Activated CD4-positive, alpha-beta T cell treated with anti-CD3 and anti-CD28 coated beads, Interleukin-2, amount 10 ng/mL, durations not matched to agents 24 days and 14 days (primary cell): Measurements from ENCODE around the gene SRGAP1. TPM values are rescaled to one million over a fixed set of nuclear protein-coding genes. Genes with fewer than 3 reads are reported as not detected.
"Not testable (repeated sequence)": the region's sequence is repeated elsewhere in the genome, so short reads cannot be mapped to it uniquely, and the experiment has no call there.

Experiments
- DNase-seq: peaks from one replicate; pipeline ENCODE4 v3.0.0; 2022
- H3K27ac Mint-ChIP-seq: one replicate; pipeline ENCODE4 v1.8.0; 2022; ENCODE audit warnings: mild to moderate bottlenecking, mixed read lengths
- H3K27me3 Mint-ChIP-seq: one replicate; pipeline ENCODE4 v1.8.0; 2022; ENCODE audit warnings: mixed read lengths
- H3K36me3 Mint-ChIP-seq: one replicate; pipeline ENCODE4 v1.8.0; 2022; ENCODE audit warnings: low read depth, mild to moderate bottlenecking, mixed read lengths
- H3K4me1 Mint-ChIP-seq: one replicate; pipeline ENCODE4 v1.8.0; 2021; ENCODE audit warnings: mixed read lengths
- H3K4me3 Mint-ChIP-seq: one replicate; pipeline ENCODE4 v1.8.0; 2022; ENCODE audit warnings: mild to moderate bottlenecking, moderate library complexity, mixed read lengths
- H3K9me3 Mint-ChIP-seq: one replicate; pipeline ENCODE4 v1.8.0; 2021; ENCODE audit warnings: mixed read lengths
- intact Hi-C: fragments of 100-400 bp; cut with micrococcal nuclease; formaldehyde crosslinking; loops from one replicate; pipeline ENCODE4 v1.15.1; 2023
- total RNA-seq: library from RNA; stranded (reverse); gene quantifications from 2 replicates; pipeline ENCODE4 v1.2.3, GENCODE V29; 2022

Gene SRGAP1
- total RNA-seq, 1 donor from 2014 or later: 0.16 TPM

DNA sequence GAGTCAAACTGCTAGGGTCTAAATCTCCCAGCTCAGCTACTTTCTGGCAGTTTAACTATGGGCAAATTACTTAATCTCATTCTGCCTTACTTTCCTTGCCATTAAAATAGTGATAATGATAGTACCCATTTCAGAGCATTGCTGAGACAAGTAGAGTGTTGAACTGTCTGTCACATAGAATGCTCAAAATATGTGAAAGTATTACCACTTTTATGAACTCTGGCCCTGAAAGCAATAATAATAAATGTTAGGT, 19.9 kb downstream of the SRGAP1 start:
- no peaks in the 10 kb centered on the region for H3K9me3 Mint-ChIP-seq

DNA sequence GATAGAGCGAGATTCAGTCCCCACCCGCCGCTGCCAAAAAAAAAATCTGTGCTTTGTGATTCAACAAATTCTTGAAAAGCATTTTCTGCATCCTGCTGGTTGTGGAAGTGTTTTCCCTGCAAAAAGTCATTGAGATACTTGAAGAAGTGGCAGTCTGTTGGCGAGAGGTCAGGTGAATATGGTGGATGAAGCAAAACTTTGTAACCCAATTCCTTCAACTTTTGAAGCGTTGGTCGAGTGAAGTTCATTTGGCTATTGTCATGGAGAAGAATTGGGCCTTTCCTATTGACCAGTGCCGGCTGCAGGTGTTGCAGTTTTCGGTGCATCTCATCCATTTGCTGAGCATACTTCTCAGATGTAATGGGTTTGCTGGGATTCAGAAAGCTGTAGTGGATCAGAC, 20.9 kb downstream of the SRGAP1 start:
- Mint-ChIP-seq H3K4me1 (no peaks in the 10 kb centered on the region), H3K9me3 (no peaks in the 10 kb centered on the region), H3K27ac (no peak overlapping the region), H3K4me3 (no peak overlapping the region), H3K27me3 (peaks cover 3% of the 10 kb centered on the region), H3K36me3 (no peaks in the 10 kb centered on the region)
- no peak for DNase-seq
- intact Hi-C loops: no loop called here

More for the DNA sequence above, 19.9 kb downstream of the SRGAP1 start:
- intact Hi-C loops: no loop called here
- no peak for DNase-seq
- H3K4me3 Mint-ChIP-seq: no peak overlapping the region
- H3K27me3 Mint-ChIP-seq: peaks cover 2% of the 10 kb centered on the region
- no peak overlapping the region for H3K27ac Mint-ChIP-seq
- H3K4me1 Mint-ChIP-seq: no peaks in the 10 kb centered on the region
- H3K36me3 Mint-ChIP-seq: no peaks in the 10 kb centered on the region

DNA sequence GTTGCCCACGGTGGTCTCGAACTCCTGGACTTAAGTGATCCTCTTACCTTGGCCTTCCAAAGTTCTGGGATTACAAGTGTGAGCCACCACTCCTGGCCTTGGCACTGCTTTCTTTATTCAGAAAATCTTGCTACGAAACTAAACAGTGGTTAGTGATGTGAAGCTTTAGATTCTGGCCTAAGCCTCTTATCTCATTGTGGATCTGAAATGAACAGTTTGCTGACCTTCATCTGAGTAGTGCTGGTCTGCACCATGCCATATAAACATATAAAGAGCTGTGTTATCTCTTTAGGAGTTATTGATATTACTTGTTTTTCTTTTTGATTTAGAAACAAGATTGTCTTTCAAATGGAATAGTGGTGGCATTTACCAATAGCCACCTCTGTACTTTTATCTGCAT, 22.6 kb downstream of the SRGAP1 start:
- H3K27me3 Mint-ChIP-seq: peaks cover 8% of the 10 kb centered on the region
- no peaks in the 10 kb centered on the region for H3K4me1 Mint-ChIP-seq

DNA sequence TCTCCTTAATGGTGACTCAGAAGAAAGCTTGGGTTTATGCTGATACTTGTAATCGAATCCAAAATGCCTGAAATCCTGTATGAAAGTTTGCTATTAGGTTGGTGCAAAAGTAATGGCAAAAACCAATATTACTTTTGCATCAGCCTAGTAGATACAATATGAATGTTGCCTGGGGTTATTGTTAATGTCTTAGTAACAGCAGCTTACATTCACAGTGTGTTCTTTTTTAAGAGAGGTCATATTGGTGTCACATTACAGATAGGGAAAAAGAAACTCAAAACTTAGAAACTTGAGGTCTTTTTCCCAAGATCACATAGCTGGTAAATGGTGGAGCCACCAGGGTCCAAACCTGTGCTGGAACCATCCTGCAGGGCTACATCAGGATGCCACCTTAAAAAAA, 25.2 kb downstream of the SRGAP1 start:
- no peaks in the 10 kb centered on the region for H3K4me1 Mint-ChIP-seq
- no peak for DNase-seq
- intact Hi-C loops: no loop called here
- H3K27me3 Mint-ChIP-seq: peaks cover 11% of the 10 kb centered on the region
- H3K27ac Mint-ChIP-seq: no peak overlapping the region
- H3K4me3 Mint-ChIP-seq: no peak overlapping the region
- no peaks in the 10 kb centered on the region for H3K9me3 Mint-ChIP-seq
- H3K36me3 Mint-ChIP-seq: no peaks in the 10 kb centered on the region

More for the DNA sequence above, 22.6 kb downstream of the SRGAP1 start:
- Mint-ChIP-seq H3K9me3 (no peaks in the 10 kb centered on the region), H3K4me3 (no peak overlapping the region), H3K36me3 (no peaks in the 10 kb centered on the region), H3K27ac (no peak overlapping the region)
- intact Hi-C loops: no loop called here
- DNase-seq: no peak

DNA sequence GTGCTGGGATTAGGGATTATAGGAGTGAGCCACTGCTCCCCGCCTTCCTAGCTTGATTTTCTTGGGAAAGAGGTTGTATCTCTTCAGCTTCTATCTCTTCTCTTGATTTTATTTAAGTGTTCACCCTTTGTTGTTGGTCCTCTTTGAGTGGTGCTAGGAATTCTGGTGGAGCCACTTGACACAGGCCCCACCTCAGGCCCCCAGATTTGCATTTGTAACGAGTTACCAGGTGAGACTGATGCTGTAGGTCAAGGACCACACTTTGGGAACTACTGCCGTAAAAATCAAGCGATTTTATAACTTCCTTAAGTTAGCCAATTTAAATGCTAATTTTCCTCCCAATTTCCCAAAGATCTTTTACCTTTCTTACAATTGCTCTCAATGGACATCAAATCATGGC, 26.3 kb downstream of the SRGAP1 start:
- H3K36me3 Mint-ChIP-seq: no peaks in the 10 kb centered on the region
- no peaks in the 10 kb centered on the region for H3K9me3 Mint-ChIP-seq
- intact Hi-C loops: no loop called here
- no peak overlapping the region for H3K27ac Mint-ChIP-seq
- no peak for DNase-seq
- no peak overlapping the region for H3K4me3 Mint-ChIP-seq
- no peaks in the 10 kb centered on the region for H3K4me1 Mint-ChIP-seq
- H3K27me3 Mint-ChIP-seq: peaks cover 11% of the 10 kb centered on the region

DNA sequence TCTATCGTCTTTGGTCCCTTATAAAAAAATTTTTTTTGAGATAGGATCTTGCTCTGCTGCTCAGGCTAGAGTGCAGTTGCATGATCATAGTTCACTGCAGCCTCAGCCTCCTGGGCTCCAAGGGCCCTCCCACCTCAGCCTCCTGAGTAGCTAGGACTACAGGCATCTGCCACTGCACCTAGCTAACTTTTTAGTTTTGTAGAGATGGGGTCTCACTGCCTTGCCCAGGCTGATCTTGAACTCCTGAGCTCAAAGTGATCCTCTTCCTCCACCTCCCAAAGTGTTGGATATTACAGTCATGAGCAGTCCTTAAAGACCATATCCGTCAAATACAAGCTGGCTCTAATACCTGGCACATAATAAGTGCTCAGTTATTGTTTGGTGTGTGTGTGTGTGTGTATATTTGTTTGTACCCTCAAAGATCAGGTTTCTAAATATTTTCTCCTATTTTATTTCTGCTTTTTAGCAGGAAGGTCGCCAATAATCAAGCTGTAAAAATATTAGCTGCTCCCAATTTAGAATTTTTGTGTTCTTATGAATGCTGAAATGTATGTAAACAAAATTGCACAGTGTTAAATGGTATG, 30.5 kb downstream of the SRGAP1 start:
- no peaks in the 10 kb centered on the region for H3K9me3 Mint-ChIP-seq
- intact Hi-C loops: no loop called here
- no peak overlapping the region for H3K4me3 Mint-ChIP-seq
- H3K27me3 Mint-ChIP-seq: peaks cover 14% of the 10 kb centered on the region
- no peak for DNase-seq
- no peak overlapping the region for H3K27ac Mint-ChIP-seq
- H3K4me1 Mint-ChIP-seq: no peaks in the 10 kb centered on the region
- H3K36me3 Mint-ChIP-seq: no peaks in the 10 kb centered on the region

DNA sequence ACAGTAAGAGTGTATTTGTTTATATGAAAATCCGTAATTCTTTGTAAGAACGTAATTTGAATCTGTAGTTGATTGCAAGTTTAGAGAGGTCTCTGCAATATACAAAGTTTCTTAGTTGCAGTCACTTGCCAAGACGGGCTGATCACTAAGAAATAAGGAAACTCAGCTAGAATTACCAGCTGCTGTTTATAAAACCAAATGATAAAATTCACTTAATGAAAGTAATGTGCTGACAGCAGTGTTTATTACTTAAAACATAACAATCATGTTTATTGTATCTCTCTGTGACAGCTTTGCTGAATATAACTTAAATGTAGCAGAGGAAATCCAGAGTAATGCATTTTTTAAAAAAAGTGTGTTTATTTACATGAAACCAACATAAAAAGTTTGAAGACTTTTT, 31.2 kb downstream of the SRGAP1 start:
- Mint-ChIP-seq H3K9me3 (no peaks in the 10 kb centered on the region), H3K36me3 (no peaks in the 10 kb centered on the region), H3K4me1 (no peaks in the 10 kb centered on the region), H3K4me3 (no peak overlapping the region), H3K27me3 (peaks cover 10% of the 10 kb centered on the region), H3K27ac (no peak overlapping the region)
- DNase-seq: no peak
- intact Hi-C loops: no loop called here

DNA sequence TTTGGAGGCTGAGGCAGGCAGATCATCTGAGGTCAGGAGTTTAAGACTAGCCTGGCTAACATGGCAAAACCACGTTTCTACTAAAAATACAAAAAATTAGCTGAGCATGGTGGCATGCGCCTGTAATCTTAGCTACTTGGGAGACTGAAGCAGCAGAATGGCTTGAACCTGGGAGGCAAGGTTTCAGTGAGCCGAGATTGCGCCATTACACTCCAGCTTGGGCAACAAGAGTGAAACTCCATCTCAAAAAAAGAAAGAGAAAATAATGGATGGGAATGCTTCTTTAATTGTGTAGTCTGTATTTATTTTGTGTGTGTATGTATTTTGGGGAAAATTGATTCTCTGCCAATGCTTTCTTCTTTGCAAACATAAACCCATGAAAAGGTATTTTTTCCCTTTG, 32.5 kb downstream of the SRGAP1 start:
- Mint-ChIP-seq H3K27ac (no peak overlapping the region), H3K9me3 (no peaks in the 10 kb centered on the region), H3K4me3 (no peak overlapping the region), H3K4me1 (no peaks in the 10 kb centered on the region), H3K27me3 (peaks cover 7% of the 10 kb centered on the region), H3K36me3 (no peaks in the 10 kb centered on the region)
- no peak for DNase-seq
- intact Hi-C loops: no loop called here

DNA sequence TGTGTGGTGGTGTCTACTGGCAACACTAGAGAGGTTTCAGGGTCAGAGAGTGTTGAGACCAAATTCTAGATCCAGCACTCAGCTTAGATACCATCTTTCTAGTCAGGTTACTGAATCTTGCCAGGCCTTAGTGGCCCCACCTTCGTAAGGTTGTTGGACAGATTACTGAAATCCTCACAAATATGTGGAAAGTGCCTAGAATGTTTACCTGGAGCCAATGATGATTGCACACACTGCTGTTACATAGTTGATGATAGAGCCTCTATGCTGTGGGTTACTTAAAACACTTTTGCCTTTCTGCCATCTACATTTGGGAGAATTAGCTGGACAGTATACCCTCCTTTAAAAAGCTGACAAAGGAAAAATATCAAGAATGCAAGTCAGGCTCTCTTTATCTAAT, 33.2 kb downstream of the SRGAP1 start:
- Mint-ChIP-seq H3K27ac (no peak overlapping the region), H3K4me3 (no peak overlapping the region), H3K27me3 (peaks cover 5% of the 10 kb centered on the region), H3K9me3 (no peaks in the 10 kb centered on the region), H3K4me1 (no peaks in the 10 kb centered on the region), H3K36me3 (no peaks in the 10 kb centered on the region)
- DNase-seq: no peak
- intact Hi-C loops: no loop called here

DNA sequence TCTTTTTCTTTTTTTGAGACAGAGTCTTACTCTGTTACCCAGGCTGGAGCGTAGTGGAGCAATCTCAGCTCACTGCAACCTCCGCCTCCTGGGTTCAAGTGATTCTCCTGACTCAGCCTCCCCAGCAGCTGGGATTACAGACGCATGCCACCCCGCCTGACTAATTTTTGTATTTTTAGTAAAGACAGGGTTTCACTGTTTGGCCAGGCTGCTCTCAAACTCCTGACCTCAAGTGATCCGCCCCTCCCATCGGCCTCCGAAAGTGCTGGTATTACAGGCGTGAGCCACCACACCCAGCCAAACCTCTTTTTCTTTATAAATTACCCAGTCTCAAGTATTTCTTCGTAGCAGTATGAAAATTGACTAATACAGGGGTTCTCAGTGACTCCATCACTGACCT, 35.7 kb downstream of the SRGAP1 start:
- H3K27ac Mint-ChIP-seq, H3K4me1 Mint-ChIP-seq, H3K27me3 Mint-ChIP-seq, H3K9me3 Mint-ChIP-seq, H3K4me3 Mint-ChIP-seq, H3K36me3 Mint-ChIP-seq, intact Hi-C loops, DNase-seq: not testable (repeated sequence)

DNA sequence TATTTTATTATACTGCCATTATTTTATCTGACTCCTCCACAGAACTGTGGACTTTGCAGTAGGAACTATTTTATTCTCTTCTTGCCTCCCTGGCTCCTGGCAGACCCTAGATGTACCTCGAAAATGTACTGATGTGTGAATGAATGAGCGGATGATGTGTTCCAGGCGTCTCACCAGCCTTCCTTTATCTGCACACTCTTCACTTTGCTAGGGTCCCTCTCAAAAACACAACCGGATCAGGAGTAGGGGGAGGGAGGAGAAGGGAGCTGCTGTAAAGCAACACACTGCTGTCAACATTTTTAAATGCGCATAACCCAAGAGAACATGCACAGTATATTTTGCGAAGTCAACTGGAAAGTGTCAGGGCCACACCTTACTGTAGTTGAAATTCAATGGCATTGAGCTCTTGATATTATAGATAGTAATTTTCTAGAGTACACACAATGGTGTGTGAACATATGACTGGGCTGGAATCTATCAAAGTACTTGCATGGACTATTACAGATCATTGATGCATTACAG, 36.3 kb downstream of the SRGAP1 start:
- Mint-ChIP-seq H3K9me3 (no peaks in the 10 kb centered on the region), H3K36me3 (no peaks in the 10 kb centered on the region), H3K4me1 (no peaks in the 10 kb centered on the region), H3K27ac (no peak overlapping the region), H3K4me3 (no peak overlapping the region), H3K27me3 (peaks cover 3% of the 10 kb centered on the region)
- no peak for DNase-seq
- intact Hi-C loops: no loop called here

DNA sequence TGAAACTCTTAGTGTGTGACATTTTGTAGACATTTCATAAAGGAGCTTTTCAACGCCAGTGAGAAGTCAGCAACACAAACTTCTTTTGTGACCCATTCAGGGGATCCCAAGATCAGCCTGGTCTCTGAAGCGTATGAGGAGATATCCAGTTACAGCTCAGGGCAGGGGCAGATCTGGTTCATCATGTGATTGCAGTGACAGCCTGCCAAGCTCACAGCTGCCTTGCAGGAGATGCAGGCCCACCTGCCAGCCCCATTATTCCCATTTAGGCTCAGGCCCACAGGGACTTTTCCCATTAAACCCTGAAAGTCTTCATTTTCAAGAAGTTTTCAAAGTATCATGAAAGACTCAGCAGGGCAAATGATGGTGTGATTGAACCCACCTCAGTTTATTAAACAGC, 38.3 kb downstream of the SRGAP1 start:
- H3K27ac Mint-ChIP-seq: no peak overlapping the region
- no peaks in the 10 kb centered on the region for H3K9me3 Mint-ChIP-seq
- DNase-seq: no peak
- no peak overlapping the region for H3K4me3 Mint-ChIP-seq
- no peaks in the 10 kb centered on the region for H3K4me1 Mint-ChIP-seq
- intact Hi-C loops: no loop called here
- H3K27me3 Mint-ChIP-seq: no peaks in the 10 kb centered on the region
- H3K36me3 Mint-ChIP-seq: no peaks in the 10 kb centered on the region

DNA sequence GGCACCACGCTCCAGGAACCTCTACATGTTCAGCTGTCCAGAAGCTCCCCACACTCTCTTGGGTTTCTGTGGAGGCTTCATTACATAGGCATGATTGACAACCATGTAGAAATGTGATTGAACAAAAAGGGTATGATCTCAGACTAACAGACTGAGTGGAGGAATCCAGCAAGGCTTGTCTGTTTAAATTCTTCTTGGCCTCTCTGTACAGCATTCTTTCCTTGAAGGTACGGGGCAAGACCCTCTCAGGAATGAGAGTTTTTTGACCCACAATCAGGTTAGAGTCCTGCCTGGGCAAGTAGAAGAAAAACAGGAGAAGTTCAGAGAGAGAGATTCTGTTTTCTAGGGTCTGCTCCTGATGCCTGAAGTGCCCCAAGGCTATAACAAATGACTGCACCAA, 40.9 kb downstream of the SRGAP1 start:
- DNase-seq: no peak
- Mint-ChIP-seq H3K9me3 (no peaks in the 10 kb centered on the region), H3K27me3 (no peaks in the 10 kb centered on the region), H3K4me3 (no peak overlapping the region), H3K4me1 (no peaks in the 10 kb centered on the region), H3K27ac (no peak overlapping the region), H3K36me3 (no peaks in the 10 kb centered on the region)
- intact Hi-C loops: no loop called here

DNA sequence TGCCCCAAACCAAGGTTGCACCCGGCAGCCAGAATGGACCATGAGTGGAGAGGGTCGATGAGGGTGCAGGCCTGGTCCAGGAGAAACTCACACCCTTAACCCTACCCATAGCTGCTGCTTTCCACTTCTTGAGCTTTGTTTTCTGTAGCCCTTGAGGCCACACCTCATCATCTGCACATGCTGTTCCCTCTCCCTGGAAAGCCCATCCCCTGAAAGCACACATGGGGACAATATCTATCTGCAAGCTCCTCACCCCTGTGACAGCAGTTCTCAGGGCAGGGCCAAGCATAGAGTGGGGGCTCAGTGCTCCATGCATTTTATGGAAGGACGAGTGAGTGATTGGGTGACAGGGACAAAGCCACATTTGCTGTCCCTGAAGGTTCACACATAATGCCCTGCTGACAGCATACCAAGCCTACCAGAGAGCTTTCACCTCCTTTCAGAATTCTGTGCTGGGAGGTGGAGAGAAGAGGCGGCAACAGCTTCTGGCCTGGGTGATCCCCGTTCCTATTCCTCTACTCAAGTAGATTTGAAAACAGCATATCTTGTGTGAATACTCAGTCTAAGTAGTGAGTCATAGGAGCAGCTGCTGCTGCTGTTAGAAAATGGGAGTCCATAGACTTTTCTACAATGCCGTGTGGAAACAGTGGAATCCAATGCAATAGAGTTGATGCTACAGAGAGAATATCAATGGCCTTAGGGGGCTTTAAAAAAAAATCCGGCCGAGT, 44.6 kb downstream of the SRGAP1 start:
- Mint-ChIP-seq H3K36me3 (no peaks in the 10 kb centered on the region), H3K4me1 (no peaks in the 10 kb centered on the region), H3K27me3 (peaks cover 1% of the 10 kb centered on the region), H3K9me3 (peaks cover under 1% of the 10 kb centered on the region), H3K4me3 (no peak overlapping the region), H3K27ac (no peak overlapping the region)
- intact Hi-C loops: no loop called here
- no peak for DNase-seq
